GM18858 (cell line): Measurements from ENCODE around the gene PIK3R6.

Source experiments
- ATAC-seq: cut with Tn5 transposase; IDR thresholded peaks from one replicate; pipeline ENCODE4 v1.9.1; 2021; ENCODE audit not compliant: unreplicated experiment

Gene PIK3R6

GRCh38 chr17:8798846-8799569 is 68.5 kb downstream of the PIK3R6 start, which contains the start of gene MFSD6L:
Gene MFSD6L (minus strand): TSS chr17:8799365. CDS start chr17:8799120, 245 bp downstream.
- no peak for ATAC-seq

- ATAC-seq, result no peak
Observed at GRCh38 chr17:8798176-8798845, 69.2 kb downstream of the PIK3R6 start.

- ATAC-seq, result no peak
Observed at GRCh38 chr17:8797621-8798175, 69.8 kb downstream of the PIK3R6 start.

- ATAC-seq, result no peak
Observed at GRCh38 chr17:8794636-8795035, 72.8 kb downstream of the PIK3R6 start.

- no peak for ATAC-seq
Observed at GRCh38 chr17:8793649-8794048, 73.8 kb downstream of the PIK3R6 start.

GRCh38 chr17:8792646-8793045 is 74.8 kb downstream of the PIK3R6 start:
- ATAC-seq, result no peak

GRCh38 chr17:8791910-8792270 is 75.6 kb downstream of the PIK3R6 start:
- ATAC-seq, result no peak

GRCh38 chr17:8791248-8791909 is 76.1 kb downstream of the PIK3R6 start:
- ATAC-seq, result no peak

- no peak for ATAC-seq
Observed at GRCh38 chr17:8789743-8790142, 77.7 kb downstream of the PIK3R6 start.

- no peak for ATAC-seq
Observed at GRCh38 chr17:8788998-8789397, 78.5 kb downstream of the PIK3R6 start.

- ATAC-seq, result no peak
Observed at GRCh38 chr17:8785547-8786413, 81.7 kb downstream of the PIK3R6 start.

- ATAC-seq, result no peak
Observed at GRCh38 chr17:8782176-8782575, 85.3 kb downstream of the PIK3R6 start.

- no peak for ATAC-seq
Observed at GRCh38 chr17:8781776-8782175, 85.7 kb downstream of the PIK3R6 start.

GRCh38 chr17:8776881-8777280 is 90.6 kb downstream of the PIK3R6 start:
- no peak for ATAC-seq

GRCh38 chr17:8776248-8776647 is 91.2 kb downstream of the PIK3R6 start:
- no peak for ATAC-seq

- ATAC-seq, result no peak
Observed at GRCh38 chr17:8766731-8767130, 100.7 kb downstream of the PIK3R6 start.

GRCh38 chr17:8762012-8762411 is 105.5 kb downstream of the PIK3R6 start:
- ATAC-seq, result no peak

GRCh38 chr17:8758137-8758596 is 109.3 kb downstream of the PIK3R6 start, which contains the start of gene SPDYE4:
Gene SPDYE4 (minus strand): TSS chr17:8758546. CDS start chr17:8758382, 164 bp downstream.
- no peak for ATAC-seq

- no peak for ATAC-seq
Observed at GRCh38 chr17:8757189-8757588, 110.3 kb downstream of the PIK3R6 start.

- no peak for ATAC-seq
Observed at GRCh38 chr17:8755590-8756255, 111.8 kb downstream of the PIK3R6 start.
